Measurements from ENCODE around the gene OR2T12. TPM values are rescaled to one million over a fixed set of nuclear protein-coding genes. Genes with fewer than 3 reads are reported as not detected.

Gene OR2T12
- total and polyA plus RNA-seq, 2 experiments from 2014 or later, result not detected

GRCh38 chr1:248348475-248348874 is 45.3 kb upstream of the OR2T12 start, which contains the start of gene OR14C36:
Gene OR14C36 (plus strand): TSS chr1:248348775. CDS start chr1:248348775, 0 bp downstream.
- Histone ChIP-seq H3F3A (replicated peaks; ENCODE audit: low read depth) (no peaks in the 10 kb centered on the region), H3K36me3 (ENCODE audit: insufficient read depth) (peaks cover 11% of the 10 kb centered on the region; the same call in 1 of the 2 replicates), H3K27ac (ENCODE audit: low read depth) (no peak within 1 kb of the TSS), H3K4me1 (ENCODE audit: insufficient read depth) (no peaks in the 10 kb centered on the region), H3K9me2 (ENCODE audit: insufficient read depth) (no peaks in the 10 kb centered on the region), H3K4me2 (no peak within 1 kb of the TSS), H4K20me1 (replicated peaks; ENCODE audit: insufficient read depth) (no peaks in the 10 kb centered on the region), H3K27me3 (ENCODE audit: insufficient read depth) (no peaks in the 10 kb centered on the region), H3K4me3 (no peak within 1 kb of the TSS; the same call in 1 of the 2 replicates), H3K79me2 (replicated peaks; ENCODE audit: insufficient read depth) (no peaks in the 10 kb centered on the region), H2AFZ (no peak within 1 kb of the TSS)
- Mint-ChIP-seq H3K4me3 (no peak within 1 kb of the TSS), H3K4me1 (no peaks in the 10 kb centered on the region), H3K27ac (no peak within 1 kb of the TSS), H3K27me3 (ENCODE audit: insufficient read depth, low read depth, poor library complexity) (peaks cover 2% of the 10 kb centered on the region), H3K9me3 (peaks cover 78% of the 10 kb centered on the region), H3K36me3 (ENCODE audit: low read depth) (peaks cover 7% of the 10 kb centered on the region; the same call in 1 of the 3 replicates)
- ATAC-seq (no peak), DNase-seq (ENCODE audit: low spot score) (no peak)
- no peak for TF ChIP-seq ZNF114 (CRISPR knock-in tag; IDR thresholded peaks at IDR 0.05)
- no peak for TF ChIP-seq CREB1 (CRISPR knock-in tag; IDR thresholded peaks at IDR 0.05; ENCODE audit: low read depth)
- TF ChIP-seq, protein P1, sequence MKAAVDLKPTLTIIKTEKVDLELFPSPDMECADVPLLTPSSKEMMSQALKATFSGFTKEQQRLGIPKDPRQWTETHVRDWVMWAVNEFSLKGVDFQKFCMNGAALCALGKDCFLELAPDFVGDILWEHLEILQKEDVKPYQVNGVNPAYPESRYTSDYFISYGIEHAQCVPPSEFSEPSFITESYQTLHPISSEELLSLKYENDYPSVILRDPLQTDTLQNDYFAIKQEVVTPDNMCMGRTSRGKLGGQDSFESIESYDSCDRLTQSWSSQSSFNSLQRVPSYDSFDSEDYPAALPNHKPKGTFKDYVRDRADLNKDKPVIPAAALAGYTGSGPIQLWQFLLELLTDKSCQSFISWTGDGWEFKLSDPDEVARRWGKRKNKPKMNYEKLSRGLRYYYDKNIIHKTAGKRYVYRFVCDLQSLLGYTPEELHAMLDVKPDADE (IDR thresholded peaks at IDR 0.05), result no peak

GRCh38 chr1:248343451-248343850 is 40.2 kb upstream of the OR2T12 start:
- no peaks in the 10 kb centered on the region for H3K27me3 ChIP-seq (ENCODE audit: insufficient read depth)
- no peak overlapping the region for H3K4me2 ChIP-seq
- no peaks in the 10 kb centered on the region for H4K20me1 ChIP-seq (replicated peaks; ENCODE audit: insufficient read depth)
- peaks cover 16% of the 10 kb centered on the region for H3K36me3 Mint-ChIP-seq (ENCODE audit: low read depth)
- no peaks in the 10 kb centered on the region for H3K27me3 Mint-ChIP-seq (ENCODE audit: insufficient read depth, low read depth, poor library complexity)
- H3K27ac ChIP-seq (ENCODE audit: low read depth), result no peak overlapping the region
- no peak overlapping the region for H3K27ac Mint-ChIP-seq
- H3K79me2 ChIP-seq (replicated peaks; ENCODE audit: insufficient read depth), result no peaks in the 10 kb centered on the region
- no peak overlapping the region for H3K4me3 Mint-ChIP-seq
- no peak overlapping the region for H3K4me3 ChIP-seq
- peaks cover 7% of the 10 kb centered on the region; the same call in 1 of the 2 replicates for H3K36me3 ChIP-seq (ENCODE audit: insufficient read depth)
- H3K4me1 Mint-ChIP-seq, result no peaks in the 10 kb centered on the region
- H3F3A ChIP-seq (replicated peaks; ENCODE audit: low read depth), result no peaks in the 10 kb centered on the region
- ATAC-seq (no peak), DNase-seq (ENCODE audit: low spot score) (no peak)
- H3K9me2 ChIP-seq (ENCODE audit: insufficient read depth), result no peaks in the 10 kb centered on the region
- H2AFZ ChIP-seq, result no peak overlapping the region
- H3K9me3 Mint-ChIP-seq, result peaks cover 81% of the 10 kb centered on the region
- no peaks in the 10 kb centered on the region for H3K4me1 ChIP-seq (ENCODE audit: insufficient read depth)
- TF ChIP-seq REST (IDR thresholded peaks at IDR 0.05; ENCODE audit: unreplicated experiment) (no peak), EZH2 (IDR thresholded peaks at IDR 0.05; ENCODE audit: low read depth, unreplicated experiment) (no peak), JUNB (IDR thresholded peaks at IDR 0.05; ENCODE audit: unreplicated experiment) (no peak), CREB1 (CRISPR knock-in tag; IDR thresholded peaks at IDR 0.05; ENCODE audit: low read depth) (no peak), EZH2phosphoT487 (IDR thresholded peaks at IDR 0.05; ENCODE audit: unreplicated experiment) (no peak), ZNF114 (CRISPR knock-in tag; IDR thresholded peaks at IDR 0.05) (no peak), ZNF462 (CRISPR knock-in tag; IDR thresholded peaks at IDR 0.05) (no peak)
- TF ChIP-seq, protein P2, sequence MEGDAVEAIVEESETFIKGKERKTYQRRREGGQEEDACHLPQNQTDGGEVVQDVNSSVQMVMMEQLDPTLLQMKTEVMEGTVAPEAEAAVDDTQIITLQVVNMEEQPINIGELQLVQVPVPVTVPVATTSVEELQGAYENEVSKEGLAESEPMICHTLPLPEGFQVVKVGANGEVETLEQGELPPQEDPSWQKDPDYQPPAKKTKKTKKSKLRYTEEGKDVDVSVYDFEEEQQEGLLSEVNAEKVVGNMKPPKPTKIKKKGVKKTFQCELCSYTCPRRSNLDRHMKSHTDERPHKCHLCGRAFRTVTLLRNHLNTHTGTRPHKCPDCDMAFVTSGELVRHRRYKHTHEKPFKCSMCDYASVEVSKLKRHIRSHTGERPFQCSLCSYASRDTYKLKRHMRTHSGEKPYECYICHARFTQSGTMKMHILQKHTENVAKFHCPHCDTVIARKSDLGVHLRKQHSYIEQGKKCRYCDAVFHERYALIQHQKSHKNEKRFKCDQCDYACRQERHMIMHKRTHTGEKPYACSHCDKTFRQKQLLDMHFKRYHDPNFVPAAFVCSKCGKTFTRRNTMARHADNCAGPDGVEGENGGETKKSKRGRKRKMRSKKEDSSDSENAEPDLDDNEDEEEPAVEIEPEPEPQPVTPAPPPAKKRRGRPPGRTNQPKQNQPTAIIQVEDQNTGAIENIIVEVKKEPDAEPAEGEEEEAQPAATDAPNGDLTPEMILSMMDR (conservative IDR thresholded peaks at IDR 0.05; ENCODE audit: low read depth in 2 of 2), result no peak

All from GM23338 (cell line).